Measurements from ENCODE around the gene NALCN.
"Not testable (repeated sequence)": the region's sequence is repeated elsewhere in the genome, so short reads cannot be mapped to it uniquely, and the experiment has no call there.

Gene NALCN

DNA sequence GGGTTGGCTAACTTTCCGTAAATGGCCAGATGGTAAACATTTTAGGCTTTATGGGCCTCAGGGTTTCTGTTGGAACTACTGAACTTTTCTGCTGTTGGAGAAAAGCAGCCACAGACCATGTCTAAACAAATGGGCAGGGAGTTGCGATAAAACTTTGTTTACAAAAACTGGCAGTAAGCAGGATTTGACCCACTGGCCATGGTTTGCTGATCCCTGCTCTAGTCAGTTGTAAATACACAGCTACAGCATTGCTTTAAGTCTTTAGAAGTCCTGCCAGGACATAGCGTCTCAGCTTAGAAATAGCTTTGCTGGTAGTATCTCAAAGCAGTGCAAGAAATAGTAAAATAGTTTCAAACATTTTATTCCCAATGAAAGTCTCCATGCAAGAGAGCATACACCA, 88.4 kb downstream of the NALCN start:
- no peak for DNase-seq

DNA sequence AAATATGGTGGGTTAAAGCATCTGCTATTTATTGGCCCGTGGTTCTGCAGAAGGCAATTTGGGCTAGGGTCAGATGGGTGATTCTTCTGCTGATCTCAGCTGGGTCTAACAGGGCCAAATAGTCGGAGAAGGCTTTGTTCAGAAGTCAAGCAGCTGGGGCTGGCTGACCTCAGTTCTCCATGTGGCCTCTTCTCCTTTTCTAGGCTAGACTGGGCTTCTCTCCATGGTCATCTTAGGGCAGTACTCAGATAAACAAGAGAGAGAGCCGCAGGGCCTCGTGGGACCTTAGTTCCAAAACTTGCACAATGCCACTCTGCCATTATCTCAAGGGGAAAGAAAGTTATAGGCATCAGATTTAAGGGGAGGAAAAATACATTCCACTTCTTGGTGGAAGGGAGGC, 89.6 kb downstream of the NALCN start:
- no peak for DNase-seq

DNA sequence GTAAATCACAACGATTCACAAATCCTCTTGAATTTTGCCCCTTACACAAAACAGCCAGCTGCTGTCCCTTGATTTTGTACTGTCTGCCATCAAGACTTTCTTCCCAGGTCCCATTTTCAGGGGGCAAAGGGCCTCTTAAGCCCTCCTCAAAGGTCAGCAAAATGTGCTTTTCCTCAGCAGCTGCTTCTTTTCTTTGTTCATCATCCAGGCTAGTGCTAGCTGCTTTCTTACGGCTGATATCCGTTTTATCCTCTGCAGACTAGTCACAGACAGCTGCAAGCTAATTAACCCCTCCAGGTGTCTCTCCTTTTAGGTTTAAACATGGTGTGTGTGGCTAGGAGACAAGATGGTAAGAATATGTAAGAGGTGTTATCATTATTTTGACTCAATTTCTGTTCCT, 90.9 kb downstream of the NALCN start:
- DNase-seq, result no peak

DNA sequence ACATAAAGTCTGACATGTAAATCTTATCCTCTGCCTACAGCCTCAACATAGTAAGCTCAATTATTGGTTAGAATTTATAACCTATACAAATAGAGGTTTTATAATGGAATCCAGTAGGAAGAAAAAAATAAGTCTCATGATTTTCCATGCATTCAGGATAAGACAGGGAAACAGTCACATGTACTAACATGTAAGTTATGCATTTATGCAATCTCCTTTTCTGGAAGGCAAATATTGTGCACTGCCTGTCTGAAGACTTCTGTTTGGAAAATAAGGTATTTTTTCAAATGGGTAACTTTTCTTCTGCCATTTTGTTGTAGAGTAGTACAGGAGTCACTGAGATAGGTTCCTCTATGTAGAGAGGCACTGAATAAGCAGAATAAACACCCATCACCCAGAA, 92.7 kb downstream of the NALCN start:
- DNase-seq, result no peak

DNA sequence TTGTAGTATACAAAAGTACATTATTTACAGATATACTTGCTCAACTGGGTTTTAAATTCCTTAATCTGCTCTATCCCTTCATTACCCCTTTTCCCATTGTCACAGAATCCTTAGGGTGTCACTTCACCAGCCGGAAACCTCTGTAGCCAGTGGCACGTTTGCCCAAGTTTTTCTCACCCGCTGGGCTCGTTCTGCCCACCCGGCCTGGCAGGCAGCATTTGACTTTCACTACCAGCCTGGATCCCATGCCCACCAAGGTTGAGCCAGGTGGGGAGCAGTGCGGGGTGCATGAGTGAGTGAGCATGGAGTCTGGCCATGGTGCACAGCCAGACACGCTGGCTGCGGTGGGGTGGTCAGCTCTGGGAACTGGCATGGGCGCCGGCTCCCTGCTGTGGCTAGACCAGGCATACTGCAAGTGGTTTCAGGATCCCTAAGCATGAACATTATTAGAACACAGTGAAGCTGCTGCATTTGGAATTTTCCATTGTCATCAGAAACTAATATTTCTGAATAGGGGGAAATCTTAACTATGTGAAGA, 98.3 kb downstream of the NALCN start:
- DNase-seq, result no peak

DNA sequence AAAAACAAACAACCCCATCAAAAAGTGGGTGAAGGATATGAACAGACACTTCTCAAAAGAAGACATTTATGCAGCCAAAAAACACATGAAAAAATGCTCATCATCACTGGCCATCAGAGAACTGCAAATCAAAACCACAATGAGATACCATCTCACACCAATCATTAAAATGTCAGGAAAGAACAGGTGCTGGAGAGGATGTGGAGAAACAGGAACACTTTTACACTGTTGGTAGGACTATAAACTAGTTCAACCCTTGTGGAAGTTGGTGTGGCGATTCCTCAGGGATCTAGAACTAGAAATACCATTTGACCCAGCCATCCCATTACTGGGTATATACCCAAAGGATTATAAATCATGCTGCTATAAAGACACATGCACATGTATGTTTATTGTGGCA, 102.8 kb downstream of the NALCN start:
- DNase-seq, result not testable (repeated sequence)

DNA sequence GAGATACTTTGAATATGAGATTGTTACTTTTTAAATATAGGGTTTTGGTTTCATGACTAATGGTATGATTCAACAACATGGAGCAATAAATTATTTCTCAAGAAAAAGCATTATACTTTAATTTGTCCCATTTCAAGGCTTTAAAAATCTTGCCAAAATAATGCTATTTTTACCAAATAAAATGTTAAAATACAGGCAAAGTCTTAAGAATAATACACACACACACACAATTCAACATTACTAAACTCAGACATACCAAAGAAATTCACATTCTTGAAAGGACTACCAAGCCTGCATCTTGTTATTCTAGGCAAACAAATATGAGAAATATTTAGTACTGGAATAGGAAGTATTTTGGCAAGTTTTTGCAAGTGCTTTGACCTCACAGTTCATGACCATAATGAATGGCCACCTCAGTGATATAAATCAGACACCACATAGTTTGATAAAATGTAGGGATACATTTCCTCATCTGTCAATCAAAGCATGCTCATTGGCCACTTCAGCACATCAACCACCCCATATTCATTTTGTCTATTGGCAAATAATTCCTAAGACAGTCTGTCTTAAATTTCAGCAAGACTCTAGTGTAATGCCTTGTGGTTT, 107.2 kb downstream of the NALCN start:
- DNase-seq, result no peak

DNA sequence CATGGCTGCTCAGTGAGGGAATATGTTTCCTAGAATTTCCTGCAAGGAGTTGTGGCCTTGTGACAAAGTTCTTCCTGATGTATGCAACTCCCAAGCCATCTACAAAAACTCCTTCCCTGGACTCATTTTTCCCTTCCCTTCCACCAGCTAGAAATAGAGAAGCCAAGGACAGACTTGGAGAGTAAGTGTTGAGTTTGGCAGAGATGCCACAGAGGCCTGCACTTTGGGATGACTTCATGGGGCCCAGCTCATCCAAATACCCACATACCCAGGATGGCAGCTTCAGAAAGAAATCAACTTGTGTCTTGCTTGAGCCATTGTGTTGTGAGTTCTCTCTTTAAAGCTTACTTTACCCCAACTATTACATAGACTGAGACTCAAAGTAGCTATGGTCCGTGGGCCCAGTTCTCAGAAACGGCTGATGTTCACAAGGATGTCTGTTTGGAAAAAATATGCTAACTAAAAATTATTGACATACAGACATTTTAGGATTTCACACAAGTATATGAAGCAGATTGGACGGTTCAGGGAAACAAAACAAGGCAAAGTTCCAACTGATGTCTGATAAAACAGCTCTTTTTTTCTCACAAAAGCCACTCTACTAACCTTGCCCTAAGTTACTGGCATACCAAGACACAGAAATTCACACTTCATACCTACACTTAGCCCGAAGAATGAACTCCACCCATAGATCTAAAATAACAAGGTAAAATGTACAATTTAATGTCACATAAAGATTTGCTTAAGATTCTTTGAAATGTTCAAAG, 107.9 kb downstream of the NALCN start:
- no peak for DNase-seq

DNA sequence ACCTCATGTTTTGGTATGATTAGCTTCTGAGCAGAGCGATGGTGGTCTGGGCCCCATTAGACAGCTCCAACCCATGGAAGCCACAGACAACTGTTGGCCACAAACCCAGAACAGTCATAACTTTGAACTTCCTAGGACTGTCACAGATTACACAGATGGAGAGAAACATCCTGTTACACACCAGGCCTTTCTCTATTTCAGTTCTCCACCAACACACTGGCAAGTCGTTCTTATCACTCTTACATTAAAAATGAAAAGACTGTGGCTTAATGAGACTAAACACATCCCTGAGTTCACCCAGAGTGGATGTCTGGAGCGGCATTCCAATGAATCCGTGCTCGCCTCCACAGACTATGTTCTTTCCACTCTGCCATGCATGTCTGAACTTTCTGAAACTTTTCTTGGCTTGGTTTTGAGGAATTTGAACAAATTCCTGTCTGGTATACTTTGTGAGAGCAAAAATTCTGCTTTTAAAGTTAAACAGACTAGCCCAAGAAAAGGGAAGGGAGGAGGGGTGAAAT, 109.1 kb downstream of the NALCN start:
- DNase-seq, result no peak

DNA sequence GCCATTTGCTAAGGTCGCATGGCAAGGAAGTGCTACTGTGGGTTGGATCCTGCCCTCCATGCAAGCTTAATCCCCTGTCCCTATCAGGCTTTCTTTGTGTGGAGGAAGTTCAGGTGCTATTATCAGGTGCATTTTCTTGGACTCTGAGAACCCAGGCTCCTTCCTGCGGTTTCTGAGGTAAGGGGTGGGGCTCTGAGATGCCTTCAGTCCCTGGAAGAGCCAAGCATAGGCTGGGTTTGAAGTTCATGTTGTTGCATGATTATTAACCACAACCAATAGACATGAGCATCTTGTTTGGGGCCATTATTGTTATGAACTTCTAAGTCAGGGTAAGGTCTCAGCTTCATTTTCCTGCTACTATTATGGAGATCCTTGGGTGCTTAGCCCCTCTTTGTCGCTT, 109.5 kb downstream of the NALCN start:
- DNase-seq, result no peak

DNA sequence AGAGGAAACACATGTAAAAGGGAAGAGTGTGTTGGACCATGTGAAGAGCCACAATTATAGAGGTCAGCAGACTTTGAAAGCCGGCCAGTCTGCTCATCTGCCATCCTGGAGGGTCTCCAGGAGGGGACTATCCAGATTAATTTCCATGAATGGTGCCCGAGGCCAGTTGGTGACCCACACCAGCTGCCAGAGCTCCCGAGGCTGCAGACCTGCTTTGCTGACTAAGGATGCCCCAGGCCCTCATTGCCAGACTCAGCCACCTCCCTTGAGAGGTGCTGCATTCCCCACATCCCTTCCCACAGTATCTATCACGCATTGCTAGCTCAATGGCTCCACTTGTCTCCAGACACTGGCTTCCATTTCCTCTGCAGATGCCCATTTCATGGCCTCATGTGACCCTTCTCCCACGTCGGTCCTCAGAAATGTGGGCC, 110.3 kb downstream of the NALCN start:
- DNase-seq, result no peak

DNA sequence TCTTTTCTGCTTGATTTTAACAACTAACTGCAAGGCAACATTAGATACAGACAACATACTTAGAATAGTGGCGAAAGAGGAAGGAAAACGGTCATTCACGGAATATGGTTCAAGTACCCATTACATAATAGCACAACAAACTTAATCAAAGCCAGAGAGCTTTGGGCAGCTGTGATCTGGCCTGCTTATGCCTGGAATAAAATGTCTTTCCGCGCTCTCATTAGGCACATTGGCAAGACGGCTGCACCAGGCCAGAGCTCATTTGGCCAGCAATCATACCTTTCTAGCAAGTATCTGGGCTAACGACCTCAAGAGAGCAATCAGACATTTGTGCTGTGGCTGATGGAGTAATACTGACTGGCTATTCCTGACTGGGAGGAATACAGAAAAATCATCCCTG, 112.8 kb downstream of the NALCN start:
- no peak for DNase-seq

DNA sequence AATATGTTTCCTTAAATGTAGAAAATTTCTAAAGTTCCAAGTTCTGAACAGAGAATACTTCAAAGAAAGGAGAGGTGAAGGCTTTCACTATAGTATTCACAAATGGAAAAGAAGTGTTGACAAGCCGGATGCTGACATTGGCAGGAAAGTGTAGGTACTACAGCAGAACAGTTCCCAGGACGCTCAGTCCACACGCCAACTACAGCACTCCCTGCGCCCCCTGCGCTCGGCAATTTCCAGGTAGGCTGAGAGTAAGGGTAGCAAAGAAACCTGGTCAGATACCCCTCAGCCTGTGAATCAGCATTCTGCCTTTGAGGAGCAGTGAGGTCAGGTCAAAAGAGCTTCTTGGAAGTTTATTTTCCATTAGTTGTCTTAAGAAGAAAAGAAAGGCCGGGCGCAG, 115.3 kb downstream of the NALCN start:
- no peak for DNase-seq

DNA sequence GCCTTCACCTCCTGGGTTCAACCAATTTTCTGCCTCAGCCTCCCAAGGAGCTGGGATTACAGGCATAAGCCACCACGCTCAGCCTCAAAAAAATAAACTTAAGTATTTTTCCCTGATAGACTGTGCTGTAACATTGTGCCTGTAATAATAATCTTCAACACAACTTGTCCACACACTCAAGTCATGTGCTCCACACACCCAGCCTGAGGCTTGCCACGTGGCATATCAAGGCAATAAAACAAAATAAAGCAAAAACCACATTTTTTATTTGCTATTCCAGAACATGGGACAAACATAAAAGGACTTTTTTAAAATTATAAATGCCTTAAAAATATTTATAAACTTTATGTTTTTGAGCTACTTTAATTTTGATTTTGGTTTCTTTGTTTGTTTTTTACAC, 115.8 kb downstream of the NALCN start:
- DNase-seq, result no peak

DNA sequence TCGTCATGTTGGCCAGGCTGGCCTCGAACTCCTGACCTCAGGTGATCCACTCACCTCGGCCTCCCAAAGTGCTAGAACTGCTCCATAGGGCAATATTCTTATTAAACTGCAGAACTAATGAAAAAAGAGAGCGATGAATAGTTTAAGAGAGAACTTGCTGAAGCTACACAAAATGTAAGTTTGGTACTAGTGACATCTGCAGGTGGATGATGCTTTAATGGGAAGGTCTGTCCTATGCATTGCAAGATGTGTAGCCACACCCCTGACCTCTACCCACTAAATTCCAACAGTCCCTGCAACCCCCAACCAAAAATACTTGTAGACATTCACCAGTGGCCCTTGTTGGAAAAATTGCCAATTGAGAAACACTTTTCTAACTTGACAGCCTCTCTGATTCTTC, 117.8 kb downstream of the NALCN start:
- no peak for DNase-seq

DNA sequence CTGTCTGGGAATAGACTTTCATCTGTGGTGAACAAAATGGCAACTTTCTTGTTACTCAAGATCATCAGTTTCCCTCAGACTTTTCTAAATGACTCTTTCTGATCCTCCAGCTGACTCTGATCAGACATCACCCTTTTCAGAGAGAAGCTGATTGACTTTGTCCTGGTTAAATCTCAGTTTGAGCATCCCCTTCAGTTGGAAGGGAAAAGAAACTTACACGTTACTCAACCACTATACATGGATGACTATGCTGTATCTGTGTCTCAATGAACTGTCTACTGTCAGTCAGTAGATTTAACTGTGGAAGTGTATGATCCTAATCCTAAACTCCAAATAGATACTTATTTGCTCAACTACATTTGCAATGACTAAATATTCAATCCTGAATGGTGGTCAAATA, 118.5 kb downstream of the NALCN start:
- no peak for DNase-seq

DNA sequence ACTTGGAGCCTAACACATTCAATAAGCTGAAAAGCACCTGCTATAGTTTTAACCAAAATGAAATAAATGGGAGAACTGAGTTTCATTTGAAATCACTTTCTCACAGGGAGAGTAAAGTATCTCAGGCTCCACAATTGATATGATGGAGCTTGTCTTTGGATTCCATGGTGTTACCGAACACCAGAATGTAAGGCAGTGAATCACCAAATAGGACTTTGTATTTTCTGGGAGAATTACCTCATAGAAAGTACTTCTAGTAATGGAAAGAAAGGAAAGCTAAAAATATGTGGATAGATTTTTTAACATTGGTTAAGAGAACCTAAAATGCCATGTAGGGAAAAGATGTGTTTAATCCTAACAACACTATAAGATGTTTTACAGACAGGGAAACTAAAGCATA, 123.6 kb downstream of the NALCN start:
- DNase-seq, result no peak

DNA sequence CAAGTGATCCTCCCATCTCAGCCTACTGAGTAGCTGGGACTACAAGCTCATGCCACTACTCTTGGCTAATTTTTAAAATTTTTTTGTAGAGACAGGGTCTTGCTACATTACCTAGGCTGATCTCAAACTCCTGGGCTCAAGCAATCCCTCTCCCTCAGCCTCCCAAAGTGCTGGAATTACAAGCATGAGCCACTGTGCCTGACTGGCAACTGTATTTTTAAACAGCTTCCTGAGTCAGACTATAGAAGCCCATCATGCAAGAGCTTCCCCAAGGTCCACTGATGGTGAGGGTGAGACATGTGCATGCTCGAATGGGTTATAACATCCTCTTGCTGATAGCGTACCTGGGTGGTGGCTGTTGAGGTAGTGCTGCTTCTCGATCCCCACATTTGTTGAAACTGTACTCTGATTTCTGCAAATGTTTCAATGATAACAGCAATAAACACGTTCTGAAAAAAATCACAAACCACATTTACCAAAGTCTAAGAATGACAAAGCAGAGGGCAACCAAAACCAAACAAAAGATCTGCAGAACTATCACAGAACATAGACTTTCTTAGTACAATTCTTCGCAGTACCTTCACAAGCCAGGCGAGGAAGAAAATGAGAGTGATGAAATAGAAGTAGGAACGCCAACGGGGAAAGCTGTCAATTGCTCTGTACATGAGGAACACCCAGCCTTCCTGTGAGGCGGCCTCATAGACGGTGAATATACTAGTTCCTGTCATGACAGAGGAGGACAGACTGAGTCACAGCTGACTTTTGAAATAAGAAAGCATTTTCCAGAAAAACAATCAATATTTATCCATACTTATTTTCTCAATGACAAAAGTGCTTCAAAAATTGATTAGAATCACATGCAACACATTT, 124.4 kb downstream of the NALCN start:
- no peak for DNase-seq

DNA sequence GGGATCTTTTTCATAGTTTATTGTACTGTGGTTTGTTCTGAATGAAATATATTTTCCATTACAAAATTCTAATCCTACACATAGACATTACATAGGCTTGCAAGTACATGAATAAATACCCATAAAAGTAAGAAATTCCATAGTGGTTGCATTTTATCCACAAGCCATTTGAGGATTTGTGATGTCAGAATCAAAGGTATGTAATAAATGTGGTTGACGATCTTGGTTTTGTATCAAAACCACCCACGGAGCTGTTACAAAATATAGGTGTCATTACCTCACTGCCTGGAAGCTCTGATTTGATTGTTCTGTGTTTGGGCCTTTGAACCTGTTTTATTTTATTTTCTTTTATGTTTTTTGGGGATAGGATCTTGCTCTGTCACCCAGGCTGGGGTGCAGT, 125.1 kb downstream of the NALCN start:
- DNase-seq, result no peak

DNA sequence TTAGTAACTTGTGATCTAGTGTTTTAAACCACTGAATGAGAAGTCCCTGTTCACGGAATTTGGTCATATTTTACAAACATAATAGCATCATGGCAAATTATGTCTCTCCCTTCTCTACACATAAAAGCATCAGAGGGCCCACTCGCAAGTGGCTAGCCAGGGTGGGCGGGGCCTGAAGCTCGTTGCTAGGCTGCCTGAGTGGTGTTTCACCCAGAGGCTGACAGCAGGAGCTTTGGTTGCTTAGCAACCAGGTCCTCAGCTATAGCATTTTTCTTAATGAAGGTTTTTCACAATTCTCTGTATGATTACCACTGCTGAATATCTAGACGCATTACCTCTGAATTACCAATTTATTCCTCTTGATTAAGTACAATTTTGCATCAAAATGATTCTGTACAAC, 126.5 kb downstream of the NALCN start:
- DNase-seq, result no peak

DNA sequence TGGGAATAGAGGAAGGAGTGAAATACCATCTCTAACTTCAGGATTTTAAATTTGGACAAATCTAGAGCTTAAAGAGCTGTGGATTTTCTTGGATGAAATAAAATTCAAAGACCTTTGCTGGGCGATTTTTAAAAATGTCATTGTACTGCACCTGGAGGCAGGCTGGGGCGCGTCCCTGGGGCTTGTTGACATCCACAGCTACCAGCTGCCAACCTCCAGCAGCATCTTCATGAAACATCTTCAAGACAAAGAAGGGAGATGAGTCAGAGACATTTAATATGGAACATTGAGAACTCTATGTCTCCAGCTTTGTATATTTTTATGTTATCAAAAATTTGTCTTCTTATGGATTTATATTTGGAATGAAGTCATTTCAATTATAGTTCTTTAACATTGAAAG, 132.5 kb downstream of the NALCN start:
- no peak for DNase-seq

DNA sequence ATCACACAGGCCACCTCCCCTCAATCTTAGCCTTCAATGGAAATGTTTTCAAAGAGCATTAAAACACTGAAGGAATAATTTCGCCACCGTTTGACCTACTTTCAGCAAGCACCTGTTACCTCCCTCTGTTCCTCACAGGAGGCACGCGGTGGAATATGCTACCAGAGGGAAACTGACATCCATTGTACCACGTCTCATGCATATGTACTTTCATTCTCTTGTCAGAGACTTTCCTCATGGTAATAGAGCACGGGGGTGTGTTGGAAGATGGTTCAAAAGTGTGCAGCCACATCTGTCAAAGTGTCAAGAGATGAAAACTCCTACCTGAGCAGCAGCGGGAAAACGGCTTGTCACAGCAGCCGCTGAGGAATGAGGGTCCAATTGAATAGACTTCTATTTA, 143.4 kb downstream of the NALCN start:
- no peak for DNase-seq

DNA sequence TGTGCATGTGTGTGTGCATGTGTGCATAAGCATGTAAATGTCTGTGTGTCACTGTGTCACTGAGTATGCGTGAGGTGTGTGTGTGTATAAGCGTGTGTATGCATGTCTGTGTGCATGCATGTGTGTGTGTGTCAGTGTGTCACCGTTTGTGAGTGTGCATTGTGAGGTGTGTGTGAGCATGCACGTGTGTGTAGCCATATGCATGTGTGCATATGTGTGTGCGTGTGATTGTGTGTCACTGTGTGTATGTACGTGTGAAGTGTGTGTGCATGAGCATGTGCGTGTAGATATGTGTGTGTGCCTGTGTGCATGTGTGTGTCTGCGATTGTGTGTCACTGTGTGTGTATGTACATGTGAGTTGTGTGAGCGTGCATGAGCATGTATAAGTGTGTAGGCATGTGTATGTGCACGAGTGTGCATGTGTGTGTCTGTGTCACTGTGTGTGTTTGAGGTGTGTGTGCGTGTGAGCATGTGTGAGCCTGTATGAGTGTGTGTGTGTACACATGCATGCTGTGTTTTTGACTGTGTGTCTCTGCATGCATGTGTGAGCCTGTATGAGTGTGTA, 144.5 kb downstream of the NALCN start:
- DNase-seq, result no peak
